Stimulated activated CD8-positive, alpha-beta memory T cell treated with anti-CD3 and anti-CD28 coated beads, Interleukin-4, amount 100 ng/mL, for 24 hours (primary cell): ENCODE data around the gene SMARCC1.
"Not testable (repeated sequence)": the region's sequence is repeated elsewhere in the genome, so short reads cannot be mapped to it uniquely, and the experiment has no call there.

Experiments used
- DNase-seq: peaks from one replicate; pipeline ENCODE4 v3.0.0-alpha.2; 2020; ENCODE audit warnings: low read depth

The SMARCC1 gene

DNA sequence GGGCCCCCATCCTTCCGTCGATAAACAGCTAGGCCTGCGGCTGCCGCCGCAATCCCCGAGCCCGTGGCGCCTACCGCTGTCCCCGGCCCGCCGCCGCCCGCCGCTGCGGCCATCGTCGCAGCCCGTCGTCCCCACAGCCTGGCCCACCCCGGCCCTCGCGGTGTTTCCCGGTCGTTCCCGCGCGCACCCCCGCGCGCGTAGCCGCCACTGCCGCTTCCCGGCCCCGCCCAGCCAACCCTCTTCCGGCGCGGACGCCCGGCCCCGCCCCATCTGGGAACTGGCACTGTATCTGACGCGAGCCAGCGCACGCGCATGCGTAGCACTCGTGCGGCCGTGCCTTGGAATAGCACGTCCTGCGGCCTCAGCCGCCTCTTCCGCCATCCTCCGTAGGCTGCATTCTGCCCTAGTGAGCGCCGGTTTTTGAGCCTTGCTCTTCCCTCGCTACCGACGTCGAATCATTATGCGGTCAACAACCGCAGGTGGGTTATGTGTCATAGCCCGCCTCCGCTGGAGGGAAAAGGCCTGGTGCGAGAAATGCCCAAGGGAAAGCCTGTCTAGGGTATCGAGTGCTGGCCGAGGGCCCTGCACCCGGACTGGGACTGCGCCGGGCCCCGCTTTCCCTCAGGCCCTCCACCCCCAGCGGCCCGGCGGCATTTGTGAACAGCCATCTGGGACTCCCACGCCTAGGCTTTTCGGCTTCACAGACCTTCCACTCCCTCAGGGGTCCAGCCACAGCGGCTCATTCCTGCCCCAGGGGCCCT is at the start of gene SMARCC1:
SMARCC1 (minus strand) TSS at position 209 of the 761 bp plus-strand sequence; CDS start at position 113, 96 bp downstream.
- peak; percentile 98 for DNase-seq

DNA sequence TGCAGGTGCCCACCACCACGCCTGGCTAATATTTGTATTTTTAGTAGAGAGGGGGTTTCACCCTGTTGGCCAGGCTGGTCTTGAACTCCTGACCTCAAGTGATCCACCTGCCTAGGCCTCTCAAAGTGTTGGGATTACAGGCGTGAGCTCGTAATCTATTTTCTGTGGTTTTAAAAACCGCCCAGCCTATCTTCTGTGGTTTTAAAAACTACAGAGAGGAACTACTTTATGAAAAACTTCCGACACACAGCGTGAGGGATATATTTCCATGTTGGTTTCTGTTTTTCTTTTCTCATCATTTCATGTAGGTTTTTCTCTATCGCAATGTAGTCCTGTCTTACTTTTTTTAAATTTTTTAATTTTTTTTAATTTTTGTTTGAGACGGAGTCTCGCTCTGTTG is 47.8 kb upstream of the SMARCC1 start:
- not testable (repeated sequence) for DNase-seq

DNA sequence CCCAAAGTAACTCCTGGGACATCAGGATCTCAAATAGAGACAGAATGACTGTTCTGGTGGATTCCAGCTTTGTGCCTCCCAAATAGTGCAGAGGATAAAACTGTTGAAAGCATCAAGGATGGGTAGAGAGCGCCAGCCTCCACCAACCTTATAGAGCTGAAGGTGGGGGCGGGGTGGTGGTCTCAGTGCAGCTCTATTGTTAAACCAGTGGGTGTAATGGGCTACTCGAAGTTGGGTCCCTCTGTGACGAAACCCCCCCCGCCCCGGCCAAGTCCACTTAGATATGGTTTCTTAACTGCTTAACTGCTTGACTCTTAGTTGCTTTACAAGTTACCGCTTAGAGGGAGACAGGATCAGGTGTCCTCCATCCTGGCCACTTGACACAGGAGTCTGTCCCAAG is 43.9 kb upstream of the SMARCC1 start:
- no peak for DNase-seq

GRCh38 chr3:47824541-47825473 is 43.1 kb upstream of the SMARCC1 start:
- DNase-seq: peak; percentile 61

DNA sequence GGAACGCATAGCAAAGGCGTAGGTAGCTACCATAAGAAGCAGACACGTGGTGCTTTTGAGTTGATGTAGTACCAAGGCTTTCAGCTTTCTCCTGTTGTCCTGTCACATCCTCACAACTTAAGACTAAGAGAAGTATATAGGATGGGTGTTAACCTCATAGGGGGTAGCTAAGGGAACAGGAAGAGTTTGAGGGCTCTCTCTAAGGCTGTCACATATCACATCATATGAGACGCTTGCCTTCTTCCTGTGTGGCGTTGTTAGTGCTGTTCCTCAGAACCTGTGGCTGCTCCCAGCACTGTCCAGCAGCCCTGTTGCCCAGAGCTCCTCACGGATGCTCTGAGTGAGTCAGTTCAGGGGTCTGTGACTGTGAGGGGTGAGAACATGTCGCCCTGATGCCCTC is 35.9 kb upstream of the SMARCC1 start:
- DNase-seq: no peak

GRCh38 chr3:47813551-47814177 is 32.0 kb upstream of the SMARCC1 start:
- DNase-seq: no peak

GRCh38 chr3:47804577-47804976 is 22.9 kb upstream of the SMARCC1 start:
- DNase-seq: no peak

DNA sequence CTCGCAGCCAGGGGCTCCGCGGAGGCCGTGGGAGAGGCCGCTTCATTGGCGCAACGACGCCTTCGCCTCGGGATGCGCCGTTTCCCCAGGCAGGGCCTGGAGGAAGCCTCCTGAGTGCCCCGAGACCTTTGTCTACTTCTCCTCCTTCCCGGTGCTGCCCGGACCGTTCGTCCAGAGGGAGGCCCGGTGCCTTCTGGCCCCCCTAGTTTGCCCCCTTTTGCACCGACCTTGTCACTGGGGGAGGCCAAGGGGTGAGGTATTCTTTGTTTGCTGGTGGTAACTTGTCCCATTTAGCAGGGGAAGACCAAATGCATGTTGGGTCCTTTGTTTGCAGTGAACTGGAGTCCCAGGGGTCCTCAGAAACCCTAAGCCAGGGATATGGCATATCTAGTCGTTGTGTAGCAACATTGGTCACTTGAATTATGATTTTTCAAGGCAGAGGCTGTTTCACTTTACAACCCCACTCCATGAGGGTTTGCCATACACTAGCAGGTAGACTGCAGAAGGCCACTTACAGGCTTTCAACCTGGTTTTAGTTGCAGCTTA is 21.9 kb upstream of the SMARCC1 start:
- no peak for DNase-seq

DNA sequence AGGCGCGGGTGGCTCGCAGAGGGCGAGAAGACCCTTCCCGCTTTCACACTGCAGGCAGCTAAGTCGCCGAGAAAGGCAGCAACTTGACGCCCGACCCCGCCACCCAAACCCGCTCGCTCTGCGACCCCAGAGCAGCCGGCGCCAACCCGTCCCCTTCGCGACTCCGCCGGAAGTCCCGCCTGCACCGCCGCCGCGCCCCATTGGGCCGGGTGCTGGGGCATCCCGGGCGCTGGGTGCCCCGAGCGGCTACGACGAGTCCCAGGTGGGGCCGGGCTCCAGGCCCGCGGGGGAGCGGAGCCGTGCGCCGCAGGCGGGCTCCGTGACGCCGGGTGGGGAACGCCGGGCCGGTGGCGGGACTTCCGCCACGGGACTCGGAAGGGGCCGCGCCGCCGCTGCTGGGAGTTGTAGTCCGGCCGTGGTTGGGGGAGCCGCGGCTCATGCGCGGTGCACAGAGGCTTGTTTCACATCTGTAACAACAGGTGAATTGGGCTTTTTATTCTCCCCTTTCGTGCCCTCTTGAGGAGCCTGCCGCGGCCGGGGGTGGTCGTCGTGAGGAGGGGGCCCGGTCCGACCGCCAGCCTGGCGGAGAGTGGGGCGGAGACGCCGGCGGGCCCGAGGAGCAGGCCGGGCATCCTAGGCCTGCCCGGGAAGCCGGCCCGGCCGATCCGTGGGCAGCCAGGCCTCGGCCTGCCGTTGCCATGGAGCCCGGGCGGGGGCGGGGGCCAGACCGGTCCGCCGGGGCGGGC is 21.2 kb upstream of the SMARCC1 start, which contains the start of gene DHX30:
DHX30 (plus strand) TSS at position 405 of the 746 bp plus-strand sequence. CDS start 7,546 bp downstream, outside the sequence.
- DNase-seq: peak; percentile 80

DNA sequence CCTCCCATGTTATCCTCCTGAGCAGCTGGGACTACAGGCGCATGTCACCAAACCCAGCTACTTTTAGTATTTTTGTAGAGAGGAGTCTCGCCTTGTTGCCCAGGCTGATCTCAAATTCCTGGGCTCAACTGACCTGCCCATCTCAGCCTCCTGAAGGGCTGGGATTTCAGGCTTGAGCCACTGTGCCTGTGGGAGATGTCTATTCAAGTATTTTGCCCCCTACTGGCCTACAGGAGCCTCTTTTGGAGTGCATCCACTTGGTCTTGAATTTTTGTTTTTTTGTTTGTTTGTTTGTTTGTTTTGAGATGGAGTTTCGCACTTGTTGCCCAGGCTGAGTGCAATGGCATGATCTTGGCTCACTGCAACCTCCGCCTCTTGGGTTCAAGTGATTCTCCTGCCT is 18.0 kb upstream of the SMARCC1 start:
- DNase-seq: no peak

GRCh38 chr3:47794544-47794943 is 12.9 kb upstream of the SMARCC1 start:
- no peak for DNase-seq

GRCh38 chr3:47792699-47793098 is 11.0 kb upstream of the SMARCC1 start:
- DNase-seq: no peak

DNA sequence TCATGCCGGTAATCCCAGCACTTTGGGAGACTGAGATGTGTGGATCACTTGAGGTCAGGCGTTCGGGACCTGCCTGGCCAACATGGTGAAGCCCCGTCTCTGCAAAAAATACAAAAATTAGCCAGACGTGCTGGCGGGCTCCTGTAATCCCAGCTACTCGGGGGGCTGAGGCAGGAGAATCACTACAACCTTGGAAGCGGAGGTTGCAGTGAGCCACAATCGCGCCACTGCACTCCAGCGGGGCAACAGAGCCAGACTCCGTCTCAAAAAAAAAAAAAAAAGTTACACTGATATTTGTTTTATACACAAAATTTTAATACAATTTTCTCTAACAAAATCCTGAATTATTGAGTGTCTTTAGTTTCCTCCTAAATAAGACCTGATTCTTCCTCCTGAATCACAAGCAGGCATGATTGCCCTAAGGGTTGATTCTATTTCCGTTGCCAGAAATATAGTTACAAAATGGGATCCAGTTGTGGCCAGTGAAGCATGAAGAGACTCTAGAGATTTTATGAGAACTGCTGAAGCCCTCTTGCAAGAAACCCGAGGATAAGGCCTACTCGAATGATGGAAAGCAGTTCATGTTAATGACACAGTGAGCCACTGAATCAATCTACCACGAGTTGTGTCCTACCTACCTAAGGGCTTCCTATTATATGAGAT is 9.6 kb upstream of the SMARCC1 start:
- no peak for DNase-seq

GRCh38 chr3:47783673-47784072 is 2.0 kb upstream of the SMARCC1 start:
- DNase-seq: no peak

DNA sequence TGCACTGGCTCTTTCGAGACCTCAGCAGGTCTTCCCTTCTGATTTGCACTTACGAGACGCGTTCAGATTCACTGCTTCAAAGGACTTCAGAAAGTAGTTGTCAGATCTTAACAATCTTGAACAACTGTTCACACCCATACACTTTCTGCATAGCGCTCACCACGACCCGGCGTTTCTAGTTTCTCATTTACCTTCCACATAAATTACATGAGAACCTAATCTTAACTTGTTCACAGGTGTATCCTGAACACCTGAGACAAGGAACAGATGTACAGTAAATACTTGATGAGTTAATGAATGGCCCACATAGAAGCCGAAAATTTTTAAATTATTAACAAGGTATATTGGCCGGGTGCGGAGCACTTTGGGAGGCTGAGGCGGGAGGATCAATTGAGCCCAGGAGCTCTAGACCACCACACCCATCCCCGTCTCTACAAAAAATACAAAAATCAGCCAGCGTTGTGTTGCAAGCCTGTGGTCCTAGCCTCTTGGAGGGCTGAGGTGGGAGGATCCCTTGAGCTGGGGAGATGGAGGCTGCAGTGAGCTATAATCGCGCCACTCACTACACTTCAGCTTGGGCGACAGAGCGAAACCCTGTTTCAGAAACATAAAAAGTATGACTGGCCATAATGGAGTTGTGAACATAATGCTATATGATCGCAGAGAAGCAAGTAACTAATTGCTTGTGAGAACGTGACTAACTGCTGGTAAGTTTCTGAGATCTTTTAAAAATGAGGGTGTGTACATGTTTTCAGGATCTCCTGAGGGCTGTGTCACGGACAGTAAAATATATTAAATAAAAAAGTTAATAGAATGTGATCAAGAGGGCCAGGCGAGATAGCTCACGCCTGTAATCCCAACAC is 984 bp upstream of the SMARCC1 start:
- no peak for DNase-seq

DNA sequence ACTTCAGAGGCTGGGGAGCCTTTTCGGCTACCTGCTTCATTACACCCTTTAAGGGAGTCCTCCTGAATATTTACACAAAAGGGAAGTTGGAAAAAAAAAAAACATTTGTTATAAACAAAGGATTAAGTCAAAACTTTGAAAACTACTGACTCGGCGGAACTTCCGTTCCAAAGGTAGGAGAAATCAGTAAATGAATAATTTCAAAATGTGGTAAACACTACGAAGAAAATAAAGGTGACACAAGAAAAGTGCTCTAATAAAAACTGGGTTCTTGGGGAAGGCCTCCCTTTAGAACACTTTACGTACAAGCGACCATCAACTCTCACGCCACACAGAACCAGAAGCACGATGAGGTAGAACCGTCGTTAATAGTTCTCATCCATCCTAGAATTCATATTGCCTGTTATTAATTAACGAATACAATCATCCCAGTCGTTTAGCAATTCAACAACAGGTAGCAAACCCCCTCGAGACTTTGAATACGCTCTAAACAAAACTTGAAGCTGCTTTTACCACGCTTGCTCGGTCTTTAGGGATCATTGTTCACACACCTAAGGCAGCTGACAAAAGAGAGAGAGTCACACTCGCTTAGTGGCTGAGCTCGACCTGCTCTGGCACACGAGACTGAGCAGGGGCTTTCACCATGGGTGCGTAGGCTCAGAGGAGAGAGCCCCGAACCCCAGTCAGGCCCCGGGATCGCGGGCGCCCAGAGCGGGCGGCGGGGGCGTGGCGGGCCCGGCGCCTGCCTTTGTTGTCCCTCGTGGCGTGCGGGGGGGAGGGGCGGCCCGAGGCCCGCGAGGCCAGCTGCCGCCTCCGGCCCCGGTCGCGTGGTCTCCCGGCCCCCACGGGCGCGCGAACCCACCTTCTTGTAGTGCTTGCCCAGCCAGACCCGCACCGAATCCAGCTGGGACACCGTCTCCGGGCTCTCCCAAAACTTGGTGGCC is 680 bp downstream of the SMARCC1 start:
- DNase-seq: peak; percentile 55

DNA sequence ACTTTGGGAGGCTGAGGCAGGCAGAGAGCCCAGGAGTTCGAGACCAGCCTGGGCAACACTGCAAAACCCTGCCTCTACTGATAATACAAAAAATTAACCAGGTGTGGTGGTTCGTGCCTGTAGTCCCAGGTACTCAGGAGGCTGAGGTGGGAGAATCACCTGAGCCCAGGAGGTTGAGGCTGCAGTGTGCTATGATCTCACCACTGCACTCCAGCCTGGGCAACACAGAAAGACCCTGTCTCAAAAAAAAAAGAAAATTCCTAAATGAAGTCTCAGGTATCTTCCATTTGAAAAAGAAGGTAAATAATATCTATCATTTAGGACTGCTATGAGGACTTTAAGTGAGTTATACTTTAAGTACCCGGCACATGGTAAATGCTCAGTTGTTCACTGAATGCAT is 2.9 kb downstream of the SMARCC1 start:
- DNase-seq: no peak

DNA sequence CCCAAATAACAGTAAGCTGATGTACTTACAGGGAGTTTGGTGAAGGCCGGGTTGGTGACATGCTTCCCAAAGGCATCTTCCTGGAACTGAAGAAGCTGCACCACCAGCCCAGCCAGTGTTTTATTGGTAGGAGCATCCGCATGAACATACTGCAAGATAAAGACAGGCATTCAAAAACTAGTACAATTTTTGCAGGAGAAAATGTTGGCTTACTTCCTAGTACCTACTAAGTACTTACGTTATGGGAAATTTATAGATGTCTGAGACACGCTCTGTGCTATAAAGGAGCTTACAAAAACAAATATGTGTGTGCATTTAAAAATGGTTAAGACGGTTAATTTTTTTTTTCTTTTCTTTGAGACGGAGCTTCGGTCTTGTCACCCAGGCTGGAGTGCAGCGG is 8.9 kb downstream of the SMARCC1 start:
- DNase-seq: no peak

DNA sequence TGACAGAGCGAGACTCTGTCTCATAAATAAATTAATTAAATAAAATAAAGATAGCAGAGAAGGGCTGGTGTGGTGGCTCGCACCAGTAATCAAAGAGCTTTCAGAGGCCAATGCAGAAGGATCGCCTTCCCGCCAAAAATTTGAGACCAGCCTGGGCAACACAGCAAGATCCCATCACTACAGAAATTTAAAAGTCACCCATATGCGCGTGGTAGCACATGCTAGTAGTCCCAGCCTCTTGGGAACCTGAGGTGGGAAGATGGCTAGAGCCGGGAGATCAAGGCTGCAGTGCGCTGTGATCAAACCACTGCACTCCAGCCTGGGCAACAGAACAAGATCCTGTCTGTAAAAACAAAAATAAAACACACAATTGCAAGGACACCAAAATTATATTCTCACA is 9.6 kb downstream of the SMARCC1 start:
- no peak for DNase-seq
